B cell (primary cell): ENCODE data around the gene EFR3B. TPM values are rescaled to one million over a fixed set of nuclear protein-coding genes. Genes with fewer than 3 reads are reported as not detected.

Source experiments
- ATAC-seq: fragments of 200-7000 bp; cut with Tn5 transposase; one replicate; pipeline ENCODE4 v1.10.0; 2021; ENCODE audit warnings: low read depth, mild to moderate bottlenecking, moderate number of reproducible peaks, moderate library complexity
- CTCF ChIA-PET: fragments of 350-600 bp; sonication (Branson Sonifier 250); formaldehyde crosslinking; loops from one replicate; lab custom pipeline; 2021; ENCODE audit warnings: antibody characterized with exemption, inconsistent platforms; lab: Charles Lee
- POLR2A ChIA-PET: fragments of 350-600 bp; sonication (Branson Sonifier 250); formaldehyde crosslinking; loops from one replicate; lab custom pipeline; 2021; ENCODE audit warnings: antibody characterized with exemption; lab: Charles Lee
- DNase-seq: peaks from one replicate; pipeline ENCODE4 v3.0.0; 2013
- H2AFZ ChIP-seq: 2 replicates; pipeline ENCODE4 v1.6.1; 2012; ENCODE audit warnings: mild to moderate bottlenecking, low read depth, low read length; ENCODE audit not compliant: insufficient read depth, poor library complexity, severe bottlenecking
- H3K27ac ChIP-seq, 2 donors: 1 replicate in 1 of 2; 2 replicates in 1 of 2; pipeline ENCODE4 v1.5.1; 2012 to 2013; ENCODE audit warnings: low read length in 2 of 2, mild to moderate bottlenecking in 2 of 2, moderate library complexity in 1 of 2
- H3K27me3 ChIP-seq, 4 experiments: fragments of 200-600 bp in 1 of 4; sonication (generic) in 1 of 4; replicated peaks in 1 of 4; 1 replicate in 2 of 4; 2 replicates in 2 of 4; pipeline versions ENCODE4 v1.6.1 to v1.7.0; 2013 to 2016; ENCODE audit warnings: low read length in 3 of 4, mild to moderate bottlenecking in 2 of 4, mixed read lengths in 1 of 4, moderate library complexity in 1 of 4; ENCODE audit not compliant: insufficient read depth in 4 of 4, control insufficient read depth in 3 of 4; ENCODE audit errors: control extremely low read depth in 1 of 4
- H3K36me3 ChIP-seq, 2 experiments: replicated peaks in 1 of 2; 1 replicate in 1 of 2; 2 replicates in 1 of 2; pipeline versions ENCODE4 v1.6.1 to v1.7.1; 2013; ENCODE audit warnings: low read length in 1 of 2; ENCODE audit not compliant: insufficient read depth in 2 of 2, control insufficient read depth in 1 of 2; ENCODE audit errors: control extremely low read depth in 1 of 2, extremely low read depth in 1 of 2
- H3K4me1 ChIP-seq, 2 donors: fragments of 200-600 bp in 1 of 2; sonication (generic) in 1 of 2; 1 replicate in 1 of 2; 2 replicates in 1 of 2; pipeline versions ENCODE4 v1.5.1 to v1.6.1; 2013 to 2017; ENCODE audit warnings: low read length in 2 of 2; ENCODE audit not compliant: control insufficient read depth in 2 of 2, insufficient read depth in 2 of 2
- H3K4me2 ChIP-seq: replicated peaks from 2 replicates; pipeline ENCODE3; 2012; ENCODE audit warnings: mild to moderate bottlenecking, low read depth, low read length; ENCODE audit not compliant: poor library complexity, severe bottlenecking
- H3K4me3 ChIP-seq, 5 experiments: fragments of 200-600 bp in 1 of 5; sonication (generic) in 1 of 5; 1 replicate in 3 of 5; 2 replicates in 2 of 5; pipeline versions ENCODE4 v1.5.1 to v1.7.0; 2011 to 2016; ENCODE audit warnings: low read length in 4 of 5, mild to moderate bottlenecking in 4 of 5, low read depth in 2 of 5, control low read depth in 1 of 5, moderate library complexity in 1 of 5; ENCODE audit not compliant: insufficient read depth in 1 of 5; ENCODE audit errors: control extremely low read depth in 1 of 5, extremely low read depth in 1 of 5
- H3K79me2 ChIP-seq: fragments of 200-600 bp; sonication (generic); one replicate; pipeline ENCODE4 v1.6.0; 2016; ENCODE audit warnings: low read length; ENCODE audit not compliant: control insufficient read depth, insufficient read depth
- H3K9ac ChIP-seq: fragments of 200-600 bp; sonication (generic); 2 replicates; pipeline ENCODE4 v1.6.1; 2017; ENCODE audit warnings: mild to moderate bottlenecking, low read length, moderate library complexity
- H3K9me3 ChIP-seq, 3 donors: one replicate each; pipeline versions ENCODE4 v1.6.1 to v1.7.1; 2013; ENCODE audit warnings: low read length in 2 of 3; ENCODE audit not compliant: control insufficient read depth in 2 of 3, insufficient read depth in 1 of 3; ENCODE audit errors: control extremely low read depth in 1 of 3
- H4K20me1 ChIP-seq: 2 replicates; pipeline ENCODE4 v1.6.0; 2012; ENCODE audit warnings: mild to moderate bottlenecking, low read length; ENCODE audit not compliant: insufficient read depth, control insufficient read depth, poor library complexity, severe bottlenecking
- H3K27ac Mint-ChIP-seq: one replicate; pipeline ENCODE4 v1.8.0; 2021; ENCODE audit warnings: mixed read lengths
- H3K27me3 Mint-ChIP-seq: one replicate; pipeline ENCODE4 v1.8.0; 2021; ENCODE audit warnings: mixed read lengths
- H3K4me1 Mint-ChIP-seq: one replicate; pipeline ENCODE4 v1.8.0; 2021; ENCODE audit warnings: mixed read lengths
- H3K4me3 Mint-ChIP-seq: one replicate; pipeline ENCODE4 v1.8.0; 2021; ENCODE audit warnings: mixed read lengths
- H3K9me3 Mint-ChIP-seq: one replicate; pipeline ENCODE4 v1.8.0; 2022; ENCODE audit warnings: mixed read lengths; ENCODE audit not compliant: insufficient read depth
- CTCF ChIP-seq: fragments of 200-600 bp; IDR thresholded peaks from one replicate; pipeline ENCODE4 v1.8.0; 2022; ENCODE audit warnings: antibody characterized with exemption, mild to moderate bottlenecking
- EZH2 ChIP-seq: IDR thresholded peaks from 2 replicates; pipeline ENCODE4 v1.6.1; 2012; ENCODE audit warnings: borderline replicate concordance, low read depth, mild to moderate bottlenecking, moderate library complexity, low read length; ENCODE audit not compliant: insufficient read depth, poor library complexity, severe bottlenecking
- WGBS: methylation state at CpG from one replicate; pipeline ENCODE4 v1.1.5; 2013; ENCODE audit warnings: missing lambda C conversion rate; ENCODE audit not compliant: insufficient coverage; 5-methylcytosine and 5-hydroxymethylcytosine counted together
- intact Hi-C: fragments of 100-400 bp; cut with micrococcal nuclease; formaldehyde crosslinking; loops from one replicate; pipeline ENCODE4 v1.10.0; 2022
- polyA plus RNA-seq: library from polyadenylated mRNA; depleted of rRNA; stranded (reverse); fragments of >200 nt; gene quantifications from 2 replicates; pipeline ENCODE4 v1.2.3, GENCODE V29; 2012
- total RNA-seq, 2 donors: library from RNA; stranded (reverse); fragments of 120-200 nt in 1 of 2; gene quantifications; 1 replicate in 1 of 2; 2 replicates in 1 of 2; pipeline versions ENCODE4 v1.2.3 to v1.2.4, GENCODE V29; 2013 to 2022

EFR3B gene
- total and polyA plus RNA-seq, 2 donors (not counting 1 experiment from before 2014, with no cell fraction given) = 0.15 TPM; not detected in 1

GRCh38 chr2:25198576-25198975 lies 156.7 kb downstream of the EFR3B start:
- no peak overlapping the region for H2AFZ ChIP-seq
- H3K27ac ChIP-seq = no peak overlapping the region
- no peaks in the 10 kb centered on the region for H3K27me3 Mint-ChIP-seq
- peaks cover 14 to 23% of the 10 kb centered on the region in 2 donors for H3K4me1 ChIP-seq
- no peak overlapping the region for H3K4me3 Mint-ChIP-seq
- H3K4me1 Mint-ChIP-seq = peaks cover 19% of the 10 kb centered on the region
- ChIA-PET CTCF (no interaction called here), POLR2A (no interaction called here)
- H3K27me3 ChIP-seq = peaks cover 0 to 6% (median 1%) of the 10 kb centered on the region in 4 experiments
- H3K4me2 ChIP-seq = no peak overlapping the region
- no peaks in the 10 kb centered on the region for H3K9me3 Mint-ChIP-seq
- no peaks in the 10 kb centered on the region for H4K20me1 ChIP-seq
- H3K9me3 ChIP-seq = peaks cover 0 to 3% (median 0%) of the 10 kb centered on the region in 3 donors
- H3K4me3 ChIP-seq = no peak overlapping the region
- WGBS = no CpG with 5 or more reads among the region's 5 CpGs
- no peak overlapping the region for H3K27ac Mint-ChIP-seq
- ATAC-seq = no peak
- no peaks in the 10 kb centered on the region for H3K36me3 ChIP-seq
- DNase-seq = no peak
- intact Hi-C loops = no loop called here
- H3K79me2 ChIP-seq = no peaks in the 10 kb centered on the region
- no peak overlapping the region for H3K9ac ChIP-seq
- TF ChIP-seq CTCF (no peak), EZH2 (no peak)

GRCh38 chr2:25201265-25201664 lies 159.4 kb downstream of the EFR3B start:
- Histone ChIP-seq H3K27ac (no peak overlapping the region), H2AFZ (no peak overlapping the region), H3K27me3 (peaks cover 0 to 6% (median 1%) of the 10 kb centered on the region in 4 experiments), H3K4me1 (peaks cover 19 to 32% of the 10 kb centered on the region in 2 donors), H3K9me3 (peaks cover 0 to 3% (median 0%) of the 10 kb centered on the region in 3 donors), H3K79me2 (no peaks in the 10 kb centered on the region), H3K9ac (no peak overlapping the region), H3K36me3 (no peaks in the 10 kb centered on the region), H4K20me1 (no peaks in the 10 kb centered on the region), H3K4me2 (no peak overlapping the region), H3K4me3 (no peak overlapping the region)
- intact Hi-C loops = no loop called here
- H3K4me1 Mint-ChIP-seq = peaks cover 27% of the 10 kb centered on the region
- POLR2A ChIA-PET = no interaction called here
- DNase-seq (peak; percentile 29), ATAC-seq (no peak)
- CTCF ChIA-PET = no interaction called here
- no peak overlapping the region for H3K27ac Mint-ChIP-seq
- no peaks in the 10 kb centered on the region for H3K27me3 Mint-ChIP-seq
- H3K9me3 Mint-ChIP-seq = no peaks in the 10 kb centered on the region
- 89% methylated on average over 3 of the region's 6 CpGs for WGBS
- H3K4me3 Mint-ChIP-seq = no peak overlapping the region
- TF ChIP-seq EZH2 (no peak), CTCF (no peak)
